Measurements from ENCODE around the gene NCK2. TPM values are rescaled to one million over a fixed set of nuclear protein-coding genes. Genes with fewer than 3 reads are reported as not detected.

NCK2 gene
- total and polyA plus RNA-seq, 9 donors, result 43.1 to 89.3 (median 78.8) TPM

DNA sequence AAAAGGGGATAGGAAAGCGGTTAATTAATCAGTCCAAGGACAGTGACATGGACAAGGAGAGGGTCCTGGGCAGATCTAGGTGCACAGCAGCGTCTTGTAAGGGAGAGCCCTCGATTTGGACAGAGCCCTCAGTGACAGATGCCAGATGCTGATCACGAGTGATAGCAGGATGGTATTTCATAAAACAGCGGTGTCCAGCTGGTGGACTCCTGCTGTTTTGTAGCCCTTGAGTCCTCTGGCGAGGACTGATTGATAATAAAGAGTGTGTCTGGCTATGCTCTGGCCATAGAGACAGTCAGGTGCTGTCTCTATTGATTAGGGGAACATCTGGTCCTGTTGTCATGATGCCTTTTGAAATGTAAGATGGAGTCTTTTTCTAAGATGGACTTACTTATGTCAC lies 180.7 kb downstream of the NCK2 start:
- peaks cover 13% of the 10 kb centered on the region for H3K4me1 ChIP-seq (ENCODE audit: control insufficient read depth, insufficient read depth, low read length)
- no peak overlapping the region for H3K4me3 ChIP-seq (ENCODE audit: low read length)
- WGBS (ENCODE audit: insufficient coverage), result 38% methylated on average over 4 of the region's 6 CpGs
- DNase-seq, result no peak
- no peaks in the 10 kb centered on the region for H3K36me3 ChIP-seq (ENCODE audit: control insufficient read depth, insufficient read depth, low read length)
- H3K27ac ChIP-seq (ENCODE audit: low read length), result no peak overlapping the region
- H3K9me3 ChIP-seq (replicated peaks; ENCODE audit: control insufficient read depth, low read depth, low read length), result peaks cover 12% of the 10 kb centered on the region
- no peaks in the 10 kb centered on the region for H3K27me3 ChIP-seq (ENCODE audit: control insufficient read depth, insufficient read depth, low read length)

DNA sequence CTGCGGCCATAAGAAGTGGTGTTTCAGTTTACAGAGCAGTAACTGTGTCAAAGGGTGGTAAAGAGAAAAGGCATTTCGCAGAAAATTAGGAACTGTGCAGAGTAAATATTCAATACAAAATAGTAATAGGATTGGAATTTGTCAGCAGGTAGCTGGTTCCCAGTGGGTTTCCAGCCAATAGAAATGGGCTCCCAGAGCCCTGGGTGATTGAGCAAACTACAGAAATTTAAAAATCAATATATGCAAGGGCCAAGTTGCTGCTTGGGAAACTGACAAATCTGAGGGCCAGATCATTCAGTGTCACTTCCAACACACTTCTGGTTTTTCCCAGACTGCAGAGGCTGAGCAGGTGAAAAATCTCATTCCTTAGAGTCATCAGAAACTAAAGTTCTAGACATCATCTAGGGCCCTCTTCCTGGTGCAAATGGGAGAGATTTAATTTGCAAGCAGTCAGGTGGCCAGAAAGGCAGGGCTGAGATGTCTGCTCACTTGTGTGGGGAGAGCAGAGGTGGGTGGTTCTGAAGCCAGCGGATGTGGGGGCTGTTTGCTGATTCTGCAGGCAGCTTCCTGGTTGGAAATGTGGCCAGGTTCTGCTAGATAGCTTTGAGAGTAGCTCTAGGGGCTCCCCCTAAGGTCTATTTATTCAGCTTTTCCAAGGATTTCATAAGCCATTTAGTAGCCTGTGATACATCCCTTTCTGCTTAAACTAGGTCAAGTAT lies 182.4 kb downstream of the NCK2 start:
- 88% methylated on average over 1 of the region's 3 CpGs for WGBS (ENCODE audit: insufficient coverage)
- Histone ChIP-seq H3K27me3 (ENCODE audit: control insufficient read depth, insufficient read depth, low read length) (no peaks in the 10 kb centered on the region), H3K27ac (ENCODE audit: low read length) (peak overlapping the region; percentile 25), H3K4me1 (ENCODE audit: control insufficient read depth, insufficient read depth, low read length) (peaks cover 13% of the 10 kb centered on the region), H3K4me3 (ENCODE audit: low read length) (no peak overlapping the region), H3K36me3 (ENCODE audit: control insufficient read depth, insufficient read depth, low read length) (no peaks in the 10 kb centered on the region), H3K9me3 (replicated peaks; ENCODE audit: control insufficient read depth, low read depth, low read length) (peaks cover under 1% of the 10 kb centered on the region)
- peak; percentile 59 for DNase-seq

- Histone ChIP-seq H3K4me1 (ENCODE audit: control insufficient read depth, insufficient read depth, low read length) (peaks cover 13% of the 10 kb centered on the region), H3K4me3 (ENCODE audit: low read length) (no peak overlapping the region), H3K36me3 (ENCODE audit: control insufficient read depth, insufficient read depth, low read length) (no peaks in the 10 kb centered on the region), H3K9me3 (replicated peaks; ENCODE audit: control insufficient read depth, low read depth, low read length) (no peaks in the 10 kb centered on the region), H3K27ac (ENCODE audit: low read length) (peak overlapping the region; percentile 25), H3K27me3 (ENCODE audit: control insufficient read depth, insufficient read depth, low read length) (no peaks in the 10 kb centered on the region)
- WGBS (ENCODE audit: insufficient coverage), result 92% methylated on average over 2 of the region's 4 CpGs
- DNase-seq, result no peak
Observed at GRCh38 chr2:105928086-105928485, 183.4 kb downstream of the NCK2 start.

- DNase-seq, result no peak
- Histone ChIP-seq H3K36me3 (ENCODE audit: control insufficient read depth, insufficient read depth, low read length) (no peaks in the 10 kb centered on the region), H3K4me3 (ENCODE audit: low read length) (no peak overlapping the region), H3K27ac (ENCODE audit: low read length) (peak overlapping the region; percentile 29), H3K9me3 (replicated peaks; ENCODE audit: control insufficient read depth, low read depth, low read length) (no peaks in the 10 kb centered on the region), H3K27me3 (ENCODE audit: control insufficient read depth, insufficient read depth, low read length) (no peaks in the 10 kb centered on the region), H3K4me1 (ENCODE audit: control insufficient read depth, insufficient read depth, low read length) (peaks cover 13% of the 10 kb centered on the region)
- WGBS (ENCODE audit: insufficient coverage), result 91% methylated on average over 4 of the region's 6 CpGs
Observed at GRCh38 chr2:105928563-105928962, 183.9 kb downstream of the NCK2 start.

DNA sequence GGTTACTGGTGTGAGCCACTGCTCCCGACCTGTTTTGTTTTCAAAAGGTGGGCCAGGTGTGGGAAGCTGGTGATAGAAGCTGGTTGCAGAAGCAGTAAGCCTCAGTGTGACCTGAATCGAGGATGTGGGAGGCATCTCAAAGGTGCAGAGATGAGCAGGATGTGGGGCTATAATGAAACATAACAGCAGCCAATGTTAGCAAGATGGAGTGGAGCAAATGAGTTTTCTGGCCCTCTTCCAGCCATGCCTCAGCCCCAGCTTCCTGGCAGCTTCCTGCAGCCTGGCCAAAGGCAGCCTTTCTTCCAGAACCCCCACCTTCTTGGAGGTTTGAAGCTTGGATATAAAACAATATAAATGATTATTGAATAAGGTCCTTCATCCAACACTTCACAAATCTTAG lies 184.8 kb downstream of the NCK2 start:
- Histone ChIP-seq H3K27me3 (ENCODE audit: control insufficient read depth, insufficient read depth, low read length) (no peaks in the 10 kb centered on the region), H3K27ac (ENCODE audit: low read length) (no peak overlapping the region), H3K4me1 (ENCODE audit: control insufficient read depth, insufficient read depth, low read length) (peaks cover 13% of the 10 kb centered on the region), H3K36me3 (ENCODE audit: control insufficient read depth, insufficient read depth, low read length) (no peaks in the 10 kb centered on the region), H3K9me3 (replicated peaks; ENCODE audit: control insufficient read depth, low read depth, low read length) (no peaks in the 10 kb centered on the region), H3K4me3 (ENCODE audit: low read length) (no peak overlapping the region)
- WGBS (ENCODE audit: insufficient coverage), result 73% methylated on average over 2 of the region's 2 CpGs
- no peak for DNase-seq

DNA sequence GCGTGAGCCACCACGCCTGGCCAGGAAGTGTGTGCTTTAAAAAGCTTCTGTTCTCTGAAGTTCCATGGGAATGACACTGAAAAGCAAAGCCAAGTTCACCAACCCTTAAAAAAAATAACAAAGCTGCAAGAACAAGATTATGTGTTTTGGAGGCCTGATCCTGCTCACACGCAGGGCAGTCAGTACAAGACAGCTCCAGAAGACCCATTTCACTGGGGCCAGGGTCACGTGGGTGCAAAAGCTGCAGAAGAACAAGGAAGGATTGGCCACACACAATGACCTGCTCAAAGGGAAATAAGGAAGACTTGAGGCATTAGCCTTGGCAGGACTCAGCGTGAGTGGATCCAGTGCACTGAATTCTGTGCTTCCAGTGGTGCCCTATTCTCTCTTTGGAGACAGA lies 187.9 kb downstream of the NCK2 start:
- no peak overlapping the region for H3K4me3 ChIP-seq (ENCODE audit: low read length)
- H3K36me3 ChIP-seq (ENCODE audit: control insufficient read depth, insufficient read depth, low read length), result no peaks in the 10 kb centered on the region
- WGBS (ENCODE audit: insufficient coverage), result 91% methylated on average over 5 of the region's 5 CpGs
- peaks cover 14% of the 10 kb centered on the region for H3K4me1 ChIP-seq (ENCODE audit: control insufficient read depth, insufficient read depth, low read length)
- no peaks in the 10 kb centered on the region for H3K9me3 ChIP-seq (replicated peaks; ENCODE audit: control insufficient read depth, low read depth, low read length)
- DNase-seq, result no peak
- H3K27ac ChIP-seq (ENCODE audit: low read length), result no peak overlapping the region
- H3K27me3 ChIP-seq (ENCODE audit: control insufficient read depth, insufficient read depth, low read length), result no peaks in the 10 kb centered on the region

DNA sequence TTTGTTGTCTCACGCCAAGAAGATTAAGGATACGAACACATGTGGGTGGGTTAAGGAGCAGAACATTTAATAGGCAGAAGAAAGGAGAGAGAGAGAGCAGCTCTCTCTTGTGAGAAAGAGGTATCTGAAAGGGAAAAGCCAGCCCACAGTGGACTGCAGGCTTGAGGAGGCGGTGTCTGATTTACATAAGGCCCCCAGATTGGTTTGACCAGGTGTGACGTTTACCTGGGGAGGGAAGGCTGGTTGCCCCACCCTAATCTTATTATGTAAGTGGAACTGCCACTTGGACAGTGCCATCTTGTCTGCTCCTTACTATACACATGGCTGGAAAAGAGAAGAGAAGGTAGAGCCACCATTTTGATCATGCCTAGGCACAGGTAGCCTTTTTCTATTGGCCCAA lies 189.2 kb downstream of the NCK2 start:
- Histone ChIP-seq H3K36me3 (ENCODE audit: control insufficient read depth, insufficient read depth, low read length) (no peaks in the 10 kb centered on the region), H3K9me3 (replicated peaks; ENCODE audit: control insufficient read depth, low read depth, low read length) (no peaks in the 10 kb centered on the region), H3K4me1 (ENCODE audit: control insufficient read depth, insufficient read depth, low read length) (peaks cover 6% of the 10 kb centered on the region), H3K27me3 (ENCODE audit: control insufficient read depth, insufficient read depth, low read length) (no peaks in the 10 kb centered on the region), H3K4me3 (ENCODE audit: low read length) (no peak overlapping the region), H3K27ac (ENCODE audit: low read length) (no peak overlapping the region)
- WGBS (ENCODE audit: insufficient coverage), result 96% methylated on average over 2 of the region's 4 CpGs
- no peak for DNase-seq

DNA sequence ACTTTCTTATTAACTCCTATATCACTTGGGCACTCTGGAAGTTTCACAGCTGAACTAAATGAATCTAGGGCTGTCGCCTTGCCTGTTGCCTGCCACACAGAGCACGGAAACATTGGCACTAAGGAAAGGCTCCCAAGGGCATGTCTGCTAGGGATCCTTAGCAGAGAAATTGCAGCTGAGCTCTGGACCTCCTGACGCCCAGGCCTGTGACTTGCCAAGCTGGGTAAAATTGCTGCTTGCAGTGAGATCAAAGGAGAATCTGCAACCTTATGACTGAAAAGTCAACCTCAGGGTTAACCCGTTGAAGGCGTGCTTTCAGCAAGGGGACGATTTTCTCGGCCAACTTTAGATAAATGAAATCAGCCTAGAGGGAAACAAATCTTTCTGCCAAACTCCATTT lies 189.8 kb downstream of the NCK2 start:
- 14% methylated on average over 4 of the region's 7 CpGs for WGBS (ENCODE audit: insufficient coverage)
- Histone ChIP-seq H3K27me3 (ENCODE audit: control insufficient read depth, insufficient read depth, low read length) (no peaks in the 10 kb centered on the region), H3K36me3 (ENCODE audit: control insufficient read depth, insufficient read depth, low read length) (no peaks in the 10 kb centered on the region), H3K27ac (ENCODE audit: low read length) (no peak overlapping the region), H3K4me3 (ENCODE audit: low read length) (no peak overlapping the region), H3K4me1 (ENCODE audit: control insufficient read depth, insufficient read depth, low read length) (peaks cover 6% of the 10 kb centered on the region), H3K9me3 (replicated peaks; ENCODE audit: control insufficient read depth, low read depth, low read length) (peaks cover 5% of the 10 kb centered on the region)
- DNase-seq, result no peak

DNA sequence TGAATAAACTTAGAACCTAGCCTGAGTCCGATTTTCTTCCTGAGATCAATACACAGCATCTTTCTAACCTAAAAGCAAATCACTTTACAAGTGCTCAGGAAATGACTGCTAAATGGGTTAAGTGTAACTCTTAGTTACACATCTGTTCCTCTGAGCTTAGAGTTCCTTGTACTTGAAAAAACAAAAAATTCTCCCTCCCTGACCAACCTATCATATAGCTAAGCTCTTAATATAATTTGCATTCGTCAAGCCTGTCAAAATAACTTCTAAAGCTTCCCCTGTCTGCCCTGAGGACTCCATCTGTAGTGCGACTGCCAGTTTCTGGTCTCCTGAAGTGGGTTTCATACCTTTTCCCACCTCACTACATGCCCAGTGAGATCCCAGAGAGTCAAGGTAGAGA lies 190.4 kb downstream of the NCK2 start:
- Histone ChIP-seq H3K9me3 (replicated peaks; ENCODE audit: control insufficient read depth, low read depth, low read length) (peaks cover 6% of the 10 kb centered on the region), H3K4me1 (ENCODE audit: control insufficient read depth, insufficient read depth, low read length) (peaks cover 6% of the 10 kb centered on the region), H3K27me3 (ENCODE audit: control insufficient read depth, insufficient read depth, low read length) (no peaks in the 10 kb centered on the region), H3K4me3 (ENCODE audit: low read length) (no peak overlapping the region), H3K36me3 (ENCODE audit: control insufficient read depth, insufficient read depth, low read length) (no peaks in the 10 kb centered on the region), H3K27ac (ENCODE audit: low read length) (no peak overlapping the region)
- no peak for DNase-seq
- WGBS (ENCODE audit: insufficient coverage), result 31% methylated on average over 2 of the region's 3 CpGs

GRCh38 chr2:105936954-105937353 lies 192.2 kb downstream of the NCK2 start:
- H3K4me3 ChIP-seq (ENCODE audit: low read length), result no peak overlapping the region
- WGBS (ENCODE audit: insufficient coverage), result 93% methylated on average over 6 of the region's 6 CpGs
- H3K27ac ChIP-seq (ENCODE audit: low read length), result no peak overlapping the region
- peaks cover 6% of the 10 kb centered on the region for H3K4me1 ChIP-seq (ENCODE audit: control insufficient read depth, insufficient read depth, low read length)
- DNase-seq, result no peak
- H3K9me3 ChIP-seq (replicated peaks; ENCODE audit: control insufficient read depth, low read depth, low read length), result peaks cover 6% of the 10 kb centered on the region
- no peaks in the 10 kb centered on the region for H3K27me3 ChIP-seq (ENCODE audit: control insufficient read depth, insufficient read depth, low read length)
- no peaks in the 10 kb centered on the region for H3K36me3 ChIP-seq (ENCODE audit: control insufficient read depth, insufficient read depth, low read length)

Measured in muscle of leg (tissue), 11 donors.